Bronchial epithelial cell (primary cell): ENCODE measurements around the gene TM9SF4. TPM values are rescaled to one million over a fixed set of nuclear protein-coding genes. Genes with fewer than 3 reads are reported as not detected.

Experiments
- DNase-seq: peaks from one replicate; pipeline ENCODE4 v3.0.0-alpha.2; 2010; ENCODE audit warnings: low read depth
- FAIRE-seq: peaks from 2 replicates; lab custom pipeline; 2011; peaks lifted over from hg19 to GRCh38; lab: Jason Lieb, UNC
- H3K27me3 ChIP-seq: 2 replicates; pipeline ENCODE4 v1.5.1; 2011; ENCODE audit warnings: low read length; ENCODE audit not compliant: control insufficient read depth, insufficient read depth
- H3K36me3 ChIP-seq: 2 replicates; pipeline ENCODE4 v1.5.1; 2011; ENCODE audit warnings: low read length; ENCODE audit not compliant: control insufficient read depth, insufficient read depth
- H3K4me3 ChIP-seq: 2 replicates; pipeline ENCODE4 v1.5.1; 2011; ENCODE audit warnings: mild to moderate bottlenecking, low read depth, low read length, control low read depth
- CTCF ChIP-seq: IDR thresholded peaks from 2 replicates; pipeline ENCODE4 v1.5.1; 2011; ENCODE audit warnings: mild to moderate bottlenecking, moderate library complexity, low read length, control low read depth, inconsistent platforms; ENCODE audit not compliant: insufficient read depth, severe bottlenecking
- total RNA-seq: library from RNA; depleted of rRNA; stranded (reverse); fragments of >200 nt; gene quantifications from 2 replicates; pipeline ENCODE4 v1.2.1, GENCODE V29; 2014

The TM9SF4 gene
- total RNA-seq, 1 donor from 2014 or later, result 19.0 TPM

GRCh38 chr20:32075534-32075933 lies 34.0 kb upstream of the TM9SF4 start:
- no peaks in the 10 kb centered on the region for H3K36me3 ChIP-seq
- FAIRE-seq (no peak), DNase-seq (no peak)
- no peak overlapping the region for H3K4me3 ChIP-seq
- H3K27me3 ChIP-seq, result peaks cover 6% of the 10 kb centered on the region
- TF ChIP-seq CTCF, result no peak

DNA sequence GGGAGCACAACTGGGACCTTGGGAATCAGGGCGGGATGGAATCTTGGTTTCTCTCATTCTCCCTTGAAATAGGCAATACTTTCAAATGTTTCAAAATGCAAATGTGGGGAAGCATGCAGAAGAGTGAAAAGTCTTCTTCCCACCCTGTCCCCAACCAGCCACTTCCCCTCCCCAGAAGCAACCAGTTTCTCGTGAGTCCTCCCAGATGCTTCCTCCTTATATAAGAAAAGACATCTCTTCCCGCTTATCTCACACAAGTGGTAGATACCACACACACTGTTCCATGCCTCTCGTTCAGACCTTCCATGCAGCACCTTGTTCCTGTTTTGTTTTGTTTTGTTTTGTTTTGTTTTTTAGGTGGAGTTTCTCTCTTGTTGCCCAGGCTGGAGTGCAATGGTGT lies 32.3 kb upstream of the TM9SF4 start:
- TF ChIP-seq CTCF, result no peak
- FAIRE-seq, result no peak

GRCh38 chr20:32078322-32078721 lies 31.2 kb upstream of the TM9SF4 start:
- FAIRE-seq (no peak), DNase-seq (no peak)
- no peak for TF ChIP-seq CTCF

More for the DNA sequence above, 32.3 kb upstream of the TM9SF4 start:
- Histone ChIP-seq H3K36me3 (no peaks in the 10 kb centered on the region), H3K4me3 (no peak overlapping the region), H3K27me3 (peaks cover 6% of the 10 kb centered on the region)
- DNase-seq, result no peak

GRCh38 chr20:32078791-32079190 lies 30.7 kb upstream of the TM9SF4 start:
- no peaks in the 10 kb centered on the region for H3K36me3 ChIP-seq
- FAIRE-seq, result no peak
- TF ChIP-seq CTCF, result no peak

More at GRCh38 chr20:32078322-32078721, 31.2 kb upstream of the TM9SF4 start:
- no peaks in the 10 kb centered on the region for H3K36me3 ChIP-seq
- peaks cover 6% of the 10 kb centered on the region for H3K27me3 ChIP-seq
- no peak overlapping the region for H3K4me3 ChIP-seq

DNA sequence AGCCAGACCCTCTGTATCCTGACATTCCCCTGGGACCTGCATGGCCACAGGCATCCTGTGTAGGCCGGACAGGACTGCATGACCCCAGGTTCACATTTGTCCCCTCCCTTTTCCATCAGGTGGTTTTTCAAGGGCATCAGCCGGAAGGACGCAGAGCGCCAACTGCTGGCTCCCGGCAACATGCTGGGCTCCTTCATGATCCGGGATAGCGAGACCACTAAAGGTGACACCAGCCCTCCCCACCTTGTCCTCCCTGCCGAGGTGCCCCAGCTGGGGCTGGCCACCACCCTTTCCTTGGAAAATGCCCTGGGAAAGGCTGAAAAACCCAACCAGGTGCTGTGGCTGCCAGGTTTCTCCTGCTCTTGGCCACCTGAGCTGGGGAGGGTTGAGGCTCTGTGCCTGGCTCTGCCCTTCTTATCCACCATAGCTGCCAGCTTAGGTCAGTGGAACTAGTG lies 29.8 kb upstream of the TM9SF4 start:
- no peaks in the 10 kb centered on the region for H3K36me3 ChIP-seq
- no peak for TF ChIP-seq CTCF
- DNase-seq (no peak), FAIRE-seq (no peak)
- peaks cover 6% of the 10 kb centered on the region for H3K27me3 ChIP-seq
- no peak overlapping the region for H3K4me3 ChIP-seq

More at GRCh38 chr20:32078791-32079190, 30.7 kb upstream of the TM9SF4 start:
- Histone ChIP-seq H3K27me3 (peaks cover 6% of the 10 kb centered on the region), H3K4me3 (no peak overlapping the region)
- no peak for DNase-seq

GRCh38 chr20:32080783-32081182 lies 28.7 kb upstream of the TM9SF4 start:
- no peaks in the 10 kb centered on the region for H3K36me3 ChIP-seq
- H3K27me3 ChIP-seq, result peaks cover 4% of the 10 kb centered on the region
- DNase-seq (no peak), FAIRE-seq (no peak)
- no peak overlapping the region for H3K4me3 ChIP-seq
- TF ChIP-seq CTCF, result no peak
